ENCODE results near the gene CCDC91.

The CCDC91 gene

GRCh38 chr12:28235015-28235414, 44.8 kb downstream of the CCDC91 start:
- no peaks in the 10 kb centered on the region for H3F3A ChIP-seq (ENCODE audit: insufficient read depth)
- H3K36me3 ChIP-seq (ENCODE audit: low read length): no peaks in the 10 kb centered on the region
- H2AFZ ChIP-seq (ENCODE audit: low read depth, low read length, severe bottlenecking): no peak overlapping the region
- H3K4me3 ChIP-seq (ENCODE audit: insufficient read depth, low read length, poor library complexity, severe bottlenecking): no peak overlapping the region
- H3K27me3 ChIP-seq (ENCODE audit: low read length): no peaks in the 10 kb centered on the region
- no peak overlapping the region for H3K9ac ChIP-seq (ENCODE audit: low read length)
- H3K27ac ChIP-seq (ENCODE audit: low read depth, low read length): no peak overlapping the region
- H3K4me2 ChIP-seq (ENCODE audit: low read depth, low read length, poor library complexity, severe bottlenecking): no peak overlapping the region
- no peaks in the 10 kb centered on the region for H4K20me1 ChIP-seq (ENCODE audit: low read depth, low read length)
- no peaks in the 10 kb centered on the region for H3K9me3 ChIP-seq (ENCODE audit: insufficient read depth, low read length)
- TF ChIP-seq, protein P1, sequence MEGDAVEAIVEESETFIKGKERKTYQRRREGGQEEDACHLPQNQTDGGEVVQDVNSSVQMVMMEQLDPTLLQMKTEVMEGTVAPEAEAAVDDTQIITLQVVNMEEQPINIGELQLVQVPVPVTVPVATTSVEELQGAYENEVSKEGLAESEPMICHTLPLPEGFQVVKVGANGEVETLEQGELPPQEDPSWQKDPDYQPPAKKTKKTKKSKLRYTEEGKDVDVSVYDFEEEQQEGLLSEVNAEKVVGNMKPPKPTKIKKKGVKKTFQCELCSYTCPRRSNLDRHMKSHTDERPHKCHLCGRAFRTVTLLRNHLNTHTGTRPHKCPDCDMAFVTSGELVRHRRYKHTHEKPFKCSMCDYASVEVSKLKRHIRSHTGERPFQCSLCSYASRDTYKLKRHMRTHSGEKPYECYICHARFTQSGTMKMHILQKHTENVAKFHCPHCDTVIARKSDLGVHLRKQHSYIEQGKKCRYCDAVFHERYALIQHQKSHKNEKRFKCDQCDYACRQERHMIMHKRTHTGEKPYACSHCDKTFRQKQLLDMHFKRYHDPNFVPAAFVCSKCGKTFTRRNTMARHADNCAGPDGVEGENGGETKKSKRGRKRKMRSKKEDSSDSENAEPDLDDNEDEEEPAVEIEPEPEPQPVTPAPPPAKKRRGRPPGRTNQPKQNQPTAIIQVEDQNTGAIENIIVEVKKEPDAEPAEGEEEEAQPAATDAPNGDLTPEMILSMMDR (IDR thresholded peaks at IDR 0.05; ENCODE audit: insufficient read depth, low read length, poor library complexity, severe bottlenecking): no peak
- TF ChIP-seq EZH2phosphoT487 (conservative IDR thresholded peaks at IDR 0.05; ENCODE audit: low read length): no peak
- no peaks in the 10 kb centered on the region for H3K9me2 ChIP-seq (replicated peaks; ENCODE audit: insufficient read depth, low read length)
- H3K79me2 ChIP-seq (ENCODE audit: insufficient read depth, low read length): peaks cover 9% of the 10 kb centered on the region; the same call in 1 of the 2 replicates

DNA sequence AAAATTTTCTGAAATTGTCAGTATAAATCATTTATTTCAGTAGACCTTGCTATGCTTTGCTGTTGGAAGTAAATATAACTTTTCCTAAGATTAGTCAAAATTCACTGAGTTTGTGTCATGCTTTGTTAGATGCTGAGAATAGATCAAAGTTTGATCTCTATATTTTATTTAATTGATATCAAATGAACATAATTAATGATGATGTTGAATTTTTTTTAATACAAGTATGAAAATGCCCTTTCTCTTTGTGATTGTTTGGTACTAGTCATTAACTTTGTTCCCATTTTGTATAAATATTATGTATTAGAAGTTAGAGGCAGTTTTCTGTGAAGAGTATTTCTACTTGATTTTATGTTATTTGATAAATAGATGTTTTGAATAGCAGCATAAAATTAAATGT, 45.7 kb downstream of the CCDC91 start:
- H3K4me2 ChIP-seq (ENCODE audit: low read depth, low read length, poor library complexity, severe bottlenecking): no peak overlapping the region
- H2AFZ ChIP-seq (ENCODE audit: low read depth, low read length, severe bottlenecking): no peak overlapping the region

GRCh38 chr12:28237423-28237822, 47.2 kb downstream of the CCDC91 start:
- TF ChIP-seq, protein P1 (IDR thresholded peaks at IDR 0.05; ENCODE audit: insufficient read depth, low read length, poor library complexity, severe bottlenecking): no peak
- TF ChIP-seq EZH2phosphoT487 (conservative IDR thresholded peaks at IDR 0.05; ENCODE audit: low read length): no peak
- H3K27me3 ChIP-seq (ENCODE audit: low read length): no peaks in the 10 kb centered on the region
- H4K20me1 ChIP-seq (ENCODE audit: low read depth, low read length): no peaks in the 10 kb centered on the region
- H3K36me3 ChIP-seq (ENCODE audit: low read length): no peaks in the 10 kb centered on the region
- H3K27ac ChIP-seq (ENCODE audit: low read depth, low read length): no peak overlapping the region
- no peak overlapping the region for H3K4me2 ChIP-seq (ENCODE audit: low read depth, low read length, poor library complexity, severe bottlenecking)
- no peaks in the 10 kb centered on the region for H3K9me2 ChIP-seq (replicated peaks; ENCODE audit: insufficient read depth, low read length)
- H3F3A ChIP-seq (ENCODE audit: insufficient read depth): no peaks in the 10 kb centered on the region
- no peak overlapping the region for H3K4me3 ChIP-seq (ENCODE audit: insufficient read depth, low read length, poor library complexity, severe bottlenecking)
- H3K9me3 ChIP-seq (ENCODE audit: insufficient read depth, low read length): no peaks in the 10 kb centered on the region
- H3K79me2 ChIP-seq (ENCODE audit: insufficient read depth, low read length): peaks cover 13% of the 10 kb centered on the region
- H3K9ac ChIP-seq (ENCODE audit: low read length): no peak overlapping the region
- no peak overlapping the region for H2AFZ ChIP-seq (ENCODE audit: low read depth, low read length, severe bottlenecking)

More for the DNA sequence above, 45.7 kb downstream of the CCDC91 start:
- H3K79me2 ChIP-seq (ENCODE audit: insufficient read depth, low read length): peaks cover 13% of the 10 kb centered on the region
- no peaks in the 10 kb centered on the region for H3F3A ChIP-seq (ENCODE audit: insufficient read depth)
- H4K20me1 ChIP-seq (ENCODE audit: low read depth, low read length): no peaks in the 10 kb centered on the region
- no peak overlapping the region for H3K27ac ChIP-seq (ENCODE audit: low read depth, low read length)
- H3K4me3 ChIP-seq (ENCODE audit: insufficient read depth, low read length, poor library complexity, severe bottlenecking): no peak overlapping the region
- TF ChIP-seq EZH2phosphoT487 (conservative IDR thresholded peaks at IDR 0.05; ENCODE audit: low read length): no peak
- TF ChIP-seq, protein P1 (IDR thresholded peaks at IDR 0.05; ENCODE audit: insufficient read depth, low read length, poor library complexity, severe bottlenecking): no peak
- H3K9me3 ChIP-seq (ENCODE audit: insufficient read depth, low read length): no peaks in the 10 kb centered on the region
- no peaks in the 10 kb centered on the region for H3K36me3 ChIP-seq (ENCODE audit: low read length)
- no peak overlapping the region for H3K9ac ChIP-seq (ENCODE audit: low read length)
- no peaks in the 10 kb centered on the region for H3K9me2 ChIP-seq (replicated peaks; ENCODE audit: insufficient read depth, low read length)
- H3K27me3 ChIP-seq (ENCODE audit: low read length): no peaks in the 10 kb centered on the region

All from SU-DHL-6 (cell line).